ENCODE measurements around the gene PDE6A.
"Not testable (repeated sequence)": the region's sequence is repeated elsewhere in the genome, so short reads cannot be mapped to it uniquely, and the experiment has no call there.

Gene PDE6A

GRCh38 chr5:149894237-149894636 is 50.4 kb downstream of the PDE6A start:
- DNase-seq (ENCODE audit: low spot score), result no peak

GRCh38 chr5:149893403-149893931 is 51.1 kb downstream of the PDE6A start:
- DNase-seq (ENCODE audit: low spot score), result no peak

DNA sequence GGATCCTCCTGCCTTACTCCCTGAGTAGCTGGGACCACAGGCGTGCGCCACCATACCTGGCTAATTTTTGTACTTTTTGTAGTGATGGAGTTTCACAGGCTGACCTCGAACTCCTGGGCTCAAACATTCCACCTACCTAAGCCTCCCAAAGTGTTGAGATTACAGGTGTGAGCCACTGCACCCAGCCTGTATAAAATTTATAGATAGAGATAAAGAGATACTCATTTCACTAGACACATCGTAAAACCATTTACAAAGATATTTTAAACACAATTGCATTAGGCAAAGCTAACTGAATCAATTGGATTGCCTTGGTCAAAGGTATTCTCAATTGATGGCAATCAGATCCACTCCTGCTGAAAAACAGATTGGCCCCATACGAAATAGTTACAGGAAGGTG is 52.0 kb downstream of the PDE6A start:
- no peak for DNase-seq (ENCODE audit: low spot score)

GRCh38 chr5:149888280-149888679 is 56.3 kb downstream of the PDE6A start:
- DNase-seq (ENCODE audit: low spot score), result no peak

DNA sequence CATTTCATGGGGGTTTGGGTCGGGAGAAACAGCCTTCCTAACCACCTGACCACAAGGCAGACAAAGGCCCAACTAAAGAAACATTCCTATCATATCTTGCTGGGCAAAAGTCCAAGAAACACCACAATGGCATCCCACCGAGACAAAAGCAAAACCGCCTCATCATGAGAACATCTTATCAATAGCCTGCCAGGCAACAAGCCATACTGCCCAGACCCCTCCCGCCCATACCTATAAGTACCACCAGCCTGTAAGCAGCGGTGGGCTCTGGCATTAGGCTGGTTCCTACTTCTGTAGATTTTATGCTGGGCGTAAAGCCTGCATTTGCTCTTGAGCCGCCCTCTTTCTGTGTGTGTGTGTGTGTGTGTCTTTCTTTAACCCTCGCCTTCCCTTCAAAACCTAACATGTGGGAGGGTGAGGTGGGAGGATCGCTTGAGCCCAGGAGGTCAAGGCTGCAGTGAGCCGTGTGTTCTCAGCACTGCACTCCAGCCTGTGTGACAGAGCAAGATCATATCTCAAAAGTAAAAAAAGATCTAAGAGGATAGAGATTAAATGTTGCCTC is 56.9 kb downstream of the PDE6A start:
- no peak for DNase-seq (ENCODE audit: low spot score)

GRCh38 chr5:149886692-149887470 is 57.7 kb downstream of the PDE6A start:
- DNase-seq (ENCODE audit: low spot score), result no peak

DNA sequence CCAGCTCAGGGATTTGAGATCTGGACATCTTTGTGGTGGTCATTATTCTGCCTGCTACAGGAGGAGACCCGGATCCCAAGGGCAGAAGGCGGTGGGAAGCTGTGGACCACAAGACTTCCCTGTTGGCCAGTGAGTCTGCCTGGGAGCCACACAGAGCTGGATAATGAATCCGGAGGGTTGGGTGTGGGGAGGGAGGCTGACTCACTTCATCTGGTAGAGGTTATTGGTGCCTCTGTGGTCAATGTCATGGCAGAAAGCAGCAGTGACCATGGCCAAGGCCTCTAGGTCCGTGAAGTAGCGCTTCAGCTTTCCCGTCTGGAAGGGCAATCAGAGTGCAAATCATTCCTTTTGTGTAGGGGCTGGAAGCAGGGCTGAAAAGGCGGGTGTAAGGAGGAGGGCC is 58.5 kb downstream of the PDE6A start:
- DNase-seq (ENCODE audit: low spot score), result no peak

DNA sequence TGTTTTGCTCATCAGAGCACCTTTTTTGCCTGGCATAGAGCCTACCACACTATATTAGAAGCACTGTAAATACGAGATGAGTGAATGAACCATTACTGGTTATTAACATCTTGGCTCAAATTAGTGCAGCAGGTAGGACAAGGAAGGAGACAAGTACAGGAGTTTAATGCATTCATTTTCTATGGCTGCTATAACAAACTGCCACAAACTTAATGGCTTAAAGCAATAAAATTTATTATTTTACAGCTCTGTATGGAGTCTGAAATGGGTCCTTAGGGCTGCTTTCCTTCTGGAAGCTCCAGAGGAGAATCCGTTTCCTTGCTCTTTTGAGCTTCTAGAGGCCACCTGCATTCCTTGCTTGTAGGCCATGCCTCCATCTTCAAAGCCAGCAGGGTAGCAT is 59.1 kb downstream of the PDE6A start:
- DNase-seq (ENCODE audit: low spot score), result no peak

GRCh38 chr5:149883550-149883949 is 61.0 kb downstream of the PDE6A start:
- no peak for DNase-seq (ENCODE audit: low spot score)

GRCh38 chr5:149882633-149883032 is 62.0 kb downstream of the PDE6A start:
- not testable (repeated sequence) for DNase-seq (ENCODE audit: low spot score)

DNA sequence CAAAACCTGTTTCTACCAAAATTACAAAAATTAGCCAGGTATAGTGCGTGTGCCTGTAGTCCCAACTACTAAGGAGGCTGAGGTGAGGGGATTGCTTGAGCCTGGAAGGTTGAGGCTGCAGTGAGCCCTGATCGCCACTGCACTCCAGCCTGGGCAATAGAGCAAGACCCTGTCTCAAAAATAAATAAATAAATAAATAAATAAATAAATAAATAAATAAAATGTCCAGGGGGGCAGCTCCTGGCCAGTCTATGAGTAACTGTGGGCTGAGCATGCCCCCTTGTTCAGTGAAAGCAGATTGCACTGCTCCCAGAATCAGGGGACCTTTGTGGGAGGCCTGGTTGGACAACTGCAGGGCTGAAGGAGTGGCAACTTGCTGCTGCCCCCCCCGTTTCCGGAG is 62.7 kb downstream of the PDE6A start:
- no peak for DNase-seq (ENCODE audit: low spot score)

DNA sequence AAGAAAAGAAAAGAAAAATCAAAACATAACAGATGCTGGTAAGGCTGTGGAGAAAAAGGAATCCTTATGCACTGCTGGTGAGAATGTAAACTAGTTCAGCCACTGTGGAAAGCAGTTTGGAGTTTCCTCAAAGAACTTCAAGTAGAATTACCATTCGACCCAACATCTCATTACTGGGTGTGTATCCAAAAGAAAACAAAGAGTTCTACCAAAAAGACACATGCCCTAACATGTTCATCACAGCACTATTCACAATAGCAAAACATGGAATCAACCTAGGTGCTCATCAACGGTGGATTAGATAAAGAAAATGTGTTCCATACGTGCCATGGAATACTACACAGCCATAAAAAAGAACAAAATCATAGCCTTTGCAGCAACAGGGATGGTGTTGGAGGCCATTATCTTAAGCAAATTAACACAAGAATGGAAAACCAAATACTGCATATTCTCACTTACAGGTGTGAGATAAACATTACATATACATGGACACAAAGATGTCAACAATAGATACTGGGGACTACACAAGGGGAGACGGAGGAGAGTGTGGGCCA is 63.4 kb downstream of the PDE6A start:
- DNase-seq (ENCODE audit: low spot score), result no peak

GRCh38 chr5:149879593-149879992 is 65.0 kb downstream of the PDE6A start:
- DNase-seq (ENCODE audit: low spot score), result not testable (repeated sequence)

- no peak for DNase-seq (ENCODE audit: low spot score)
These were observed 66.2 kb downstream of the PDE6A start for GRCh38 chr5:149878371-149878770.

- no peak for DNase-seq (ENCODE audit: low spot score)
These were observed 70.7 kb downstream of the PDE6A start for GRCh38 chr5:149873896-149874295.

DNA sequence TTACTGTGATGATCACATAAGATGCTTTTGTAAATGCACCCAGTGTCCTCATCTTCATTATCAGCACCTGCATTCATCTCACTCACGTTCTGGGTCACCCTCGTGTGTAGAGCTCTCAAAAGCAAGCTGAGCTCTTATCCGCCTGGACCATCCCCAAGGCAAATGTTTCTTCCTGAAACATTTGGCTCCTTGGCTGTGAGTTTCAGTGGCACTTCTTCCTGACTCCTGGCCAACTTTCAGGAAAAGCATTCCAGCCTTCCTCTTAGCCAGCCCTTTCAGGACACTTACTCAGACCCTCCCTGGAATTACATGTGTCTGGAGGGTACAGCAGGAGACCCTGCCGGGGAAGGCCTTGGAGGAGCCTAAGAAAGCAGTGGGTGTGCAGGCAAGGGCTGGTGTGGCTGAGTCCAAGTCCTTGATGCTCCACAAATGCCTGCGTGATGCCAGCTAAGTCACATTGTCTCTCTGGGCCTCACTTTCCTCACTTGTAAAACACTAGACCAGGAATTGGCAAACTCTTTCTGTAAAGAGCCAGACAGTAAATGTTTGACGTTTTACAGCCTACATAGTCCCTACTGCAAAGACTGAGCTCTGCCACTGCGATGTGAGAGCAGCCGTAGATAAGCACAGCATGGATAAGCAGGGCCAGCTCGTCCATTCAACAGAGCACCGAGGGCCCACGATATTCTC is 72.1 kb downstream of the PDE6A start:
- no peak for DNase-seq (ENCODE audit: low spot score)

DNA sequence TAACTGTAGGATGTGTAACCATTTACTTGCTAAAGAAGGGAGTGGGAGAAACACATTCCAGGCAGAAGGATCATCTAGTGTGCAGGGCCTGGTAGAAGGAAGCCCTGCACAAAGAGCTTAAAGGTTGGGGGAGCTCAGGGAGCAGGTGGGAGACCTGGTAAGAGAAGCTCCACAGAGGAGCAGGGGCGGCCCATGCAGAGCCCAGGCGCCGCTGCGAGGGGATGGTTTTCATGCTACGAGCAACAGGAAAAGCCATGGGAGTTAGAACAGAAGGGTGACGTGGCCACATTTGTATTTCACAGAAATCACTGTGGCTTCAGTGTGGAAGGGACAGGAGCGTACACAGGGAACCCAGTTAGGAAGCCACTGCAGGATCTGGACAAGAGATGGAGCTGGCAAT is 73.1 kb downstream of the PDE6A start:
- DNase-seq (ENCODE audit: low spot score), result no peak

GRCh38 chr5:149870697-149871096 is 73.9 kb downstream of the PDE6A start:
- DNase-seq (ENCODE audit: low spot score), result no peak

DNA sequence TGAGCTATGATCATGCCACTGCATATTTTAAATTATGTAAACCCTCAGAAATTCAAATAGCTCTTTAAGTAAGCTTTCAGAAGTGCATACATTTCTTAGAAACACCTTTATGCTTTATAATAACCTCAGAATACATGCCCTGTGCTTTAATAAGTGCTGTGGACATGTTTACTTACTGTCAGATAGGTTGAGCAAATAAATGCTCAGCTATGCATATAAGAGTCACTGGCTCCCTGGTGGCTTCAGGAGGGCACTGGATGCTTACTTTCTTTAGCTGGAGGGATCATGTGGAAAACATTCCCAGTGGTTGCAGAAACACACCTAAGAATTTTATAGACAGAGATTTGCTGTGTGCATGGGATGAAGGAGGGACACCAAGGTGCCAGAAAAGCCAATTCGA is 74.4 kb downstream of the PDE6A start:
- no peak for DNase-seq (ENCODE audit: low spot score)

GRCh38 chr5:149869411-149869821 is 75.2 kb downstream of the PDE6A start:
- no peak for DNase-seq (ENCODE audit: low spot score)

GRCh38 chr5:149865746-149866145 is 78.8 kb downstream of the PDE6A start:
- DNase-seq (ENCODE audit: low spot score), result no peak

GRCh38 chr5:149863830-149864229 is 80.8 kb downstream of the PDE6A start:
- no peak for DNase-seq (ENCODE audit: low spot score)

DNA sequence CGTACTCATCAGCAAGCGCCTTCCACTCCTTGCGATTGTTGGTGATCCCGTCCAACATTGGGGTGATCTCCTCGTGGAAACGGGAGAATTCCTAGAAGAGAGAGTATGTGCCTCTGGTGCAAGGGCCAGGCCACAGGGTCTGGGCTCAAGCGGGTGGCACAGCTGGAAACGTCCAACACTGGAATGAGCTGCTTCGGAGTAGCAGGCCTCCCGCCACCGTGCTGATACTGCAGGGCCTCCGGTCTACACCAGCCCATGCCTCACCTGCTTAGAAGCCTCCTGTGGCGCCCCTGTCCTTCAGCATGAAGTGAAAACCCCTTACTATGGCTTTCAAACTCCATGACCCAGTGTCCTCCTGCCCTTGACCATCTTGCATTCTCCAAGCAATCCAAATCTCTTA is 81.4 kb downstream of the PDE6A start:
- DNase-seq (ENCODE audit: low spot score), result no peak
